Stimulated activated CD4-positive, alpha-beta T cell treated with anti-CD3 and anti-CD28 coated beads, TNF-alpha, amount 100 ng/mL, for 24 hours (primary cell): ENCODE data around the gene PRDM16.

Source experiments
- DNase-seq, 3 experiments: peaks; one replicate each; pipeline ENCODE4 v3.0.0-alpha.2; 2020; ENCODE audit warnings: low read depth in 3 of 3

PRDM16 gene

GRCh38 chr1:3410142-3410925, 341.3 kb downstream of the PRDM16 start:
- DNase-seq: no peak

GRCh38 chr1:3411806-3412205, 342.8 kb downstream of the PRDM16 start:
- DNase-seq: no peak

- DNase-seq: no peak
These were observed 343.4 kb downstream of the PRDM16 start for GRCh38 chr1:3412376-3412775.

GRCh38 chr1:3413975-3414710, 345.1 kb downstream of the PRDM16 start:
- DNase-seq: no peak

GRCh38 chr1:3415260-3416090, 346.5 kb downstream of the PRDM16 start:
- DNase-seq: no peak

GRCh38 chr1:3417082-3417739, 348.2 kb downstream of the PRDM16 start:
- no peak for DNase-seq

GRCh38 chr1:3417934-3418333, 348.9 kb downstream of the PRDM16 start:
- DNase-seq: no peak

- DNase-seq: no peak
These were observed 349.6 kb downstream of the PRDM16 start for GRCh38 chr1:3418600-3418999.

GRCh38 chr1:3419415-3420204, 350.6 kb downstream of the PRDM16 start:
- no peak for DNase-seq

GRCh38 chr1:3420218-3420951, 351.4 kb downstream of the PRDM16 start:
- no peak for DNase-seq

GRCh38 chr1:3422638-3423037, 353.6 kb downstream of the PRDM16 start:
- no peak for DNase-seq

- DNase-seq: no peak
These were observed 354.3 kb downstream of the PRDM16 start for GRCh38 chr1:3423245-3423829.

- DNase-seq: no peak
These were observed 355.1 kb downstream of the PRDM16 start for GRCh38 chr1:3423896-3424611.

- DNase-seq: no peak
These were observed 356.6 kb downstream of the PRDM16 start for GRCh38 chr1:3425486-3426215.

GRCh38 chr1:3426956-3427535, 358.0 kb downstream of the PRDM16 start:
- DNase-seq: no peak

GRCh38 chr1:3427711-3428704, 359.0 kb downstream of the PRDM16 start:
- DNase-seq: no peak

- no peak for DNase-seq
These were observed 359.9 kb downstream of the PRDM16 start for GRCh38 chr1:3428899-3429298.
